ENCODE data around the gene SLC50A1. TPM values are rescaled to one million over a fixed set of nuclear protein-coding genes. Genes with fewer than 3 reads are reported as not detected.

The SLC50A1 gene
- total and polyA plus RNA-seq, 9 of the 15 experiments (the other 6 are each of a cell fraction or from before 2014, with no cell fraction given) = 46.5 to 132 (median 91.9) TPM

GRCh38 chr1:155139895-155140629 lies 4.4 kb downstream of the SLC50A1 start, which contains the start of gene DPM3 (continued):
- TF ChIP-seq MNT (conservative IDR thresholded peaks at IDR 0.05) (peak; percentile 42 to 64; a peak in 3 of 4 replicates), CCAR2 (IDR thresholded peaks at IDR 0.05; ENCODE audit: low read depth, low read length) (no peak), ZNF174 (CRISPR knock-in tag; IDR thresholded peaks at IDR 0.05) (no peak), FOXP4 (CRISPR knock-in tag; IDR thresholded peaks at IDR 0.05; ENCODE audit: borderline replicate concordance) (no peak), SMARCE1 (IDR thresholded peaks at IDR 0.05) (no peak), MCM7 (IDR thresholded peaks at IDR 0.05) (no peak), RAD21 (CRISPR knock-in tag; conservative IDR thresholded peaks at IDR 0.05 in 1 of 2, IDR thresholded peaks at IDR 0.05 in 1 of 2) (no peak), ZNF239 (CRISPR knock-in tag; IDR thresholded peaks at IDR 0.05) (no peak), PURB (CRISPR knock-in tag; IDR thresholded peaks at IDR 0.05; ENCODE audit: low read depth) (no peak), PREB (CRISPR knock-in tag; IDR thresholded peaks at IDR 0.05) (no peak), NR0B1 (IDR thresholded peaks at IDR 0.05; ENCODE audit: partially characterized antibody) (no peak), ATF2 (CRISPR knock-in tag; IDR thresholded peaks at IDR 0.05) (no peak), HCFC1 (IDR thresholded peaks at IDR 0.05; ENCODE audit: low read depth, low read length) (peak; percentile 98), RNF219 (CRISPR knock-in tag; IDR thresholded peaks at IDR 0.05) (no peak), TCF7L2 (IDR thresholded peaks at IDR 0.05; ENCODE audit: low read depth, low read length) (no peak)

All from K562 (cell line).